Thymus (tissue), 11 donors: ENCODE measurements around the gene HDAC7. TPM values are rescaled to one million over a fixed set of nuclear protein-coding genes. Genes with fewer than 3 reads are reported as not detected.
A peak's percentile ranks its signal among the peaks of the same experiment; 100 is the strongest.
"Not testable (repeated sequence)": the region's sequence is repeated elsewhere in the genome, so short reads cannot be mapped to it uniquely, and the experiment has no call there.

Experiments used
- DNase-seq, 9 donors: peaks; one replicate each; pipeline ENCODE4 v3.0.0-alpha.2; 2013; ENCODE audit warnings: low spot score in 9 of 9, low read depth in 6 of 9, missing footprints in 1 of 9
- H3K27ac ChIP-seq, 2 donors: one replicate each; pipeline ENCODE4 v1.5.1; 2013; ENCODE audit warnings: control low read depth in 1 of 2, low read depth in 1 of 2, low read length in 1 of 2, mild to moderate bottlenecking in 1 of 2, moderate library complexity in 1 of 2
- H3K27me3 ChIP-seq, 2 donors: one replicate each; pipeline ENCODE4 v1.5.1; 2013; ENCODE audit warnings: low read length in 1 of 2; ENCODE audit not compliant: control insufficient read depth in 2 of 2, insufficient read depth in 1 of 2
- H3K36me3 ChIP-seq, 2 donors: one replicate each; pipeline ENCODE4 v1.5.1; 2013; ENCODE audit warnings: low read length in 1 of 2, mild to moderate bottlenecking in 1 of 2, moderate library complexity in 1 of 2; ENCODE audit not compliant: control insufficient read depth in 2 of 2, insufficient read depth in 2 of 2
- H3K4me1 ChIP-seq, 2 donors: one replicate each; pipeline ENCODE4 v1.5.1; 2013; ENCODE audit warnings: low read length in 2 of 2; ENCODE audit not compliant: control insufficient read depth in 2 of 2, insufficient read depth in 2 of 2
- H3K4me3 ChIP-seq, 2 donors: one replicate each; pipeline ENCODE4 v1.5.1; 2013; ENCODE audit warnings: low read length in 2 of 2, control low read depth in 1 of 2, mild to moderate bottlenecking in 1 of 2
- H3K9me3 ChIP-seq, 2 donors: one replicate each; pipeline ENCODE4 v1.5.1; 2013; ENCODE audit warnings: low read length in 1 of 2, mild to moderate bottlenecking in 1 of 2; ENCODE audit not compliant: control insufficient read depth in 2 of 2, insufficient read depth in 1 of 2
- WGBS: extraction: QIAGEN DNeasy Blood & Tissue Kit; methylation state at CpG from one replicate; pipeline ENCODE4 v1.1.7; 2013; 5-methylcytosine and 5-hydroxymethylcytosine counted together
- polyA plus RNA-seq: library from polyadenylated mRNA; stranded (reverse); fragments of 200-250 nt; gene quantifications from one replicate; pipeline ENCODE4 v1.2.3, GENCODE V29; 2013
- total RNA-seq: library from RNA; stranded (reverse); fragments of 120-200 nt; gene quantifications from one replicate; pipeline ENCODE4 v1.2.4, GENCODE V29; 2013
- donor health status: healthy.

HDAC7 gene
- total and polyA plus RNA-seq, 2 donors: 67.7 to 130 TPM

- no peaks in the 10 kb centered on the region for H3K9me3 ChIP-seq
- H3K4me1 ChIP-seq: peaks cover 65 to 94% of the 10 kb centered on the region in 2 donors
- 19% methylated on average over 9 of the region's 9 CpGs for WGBS
- DNase-seq: peak in 1 of 9 donors; percentile 67
- peak overlapping the region; percentile 97 to 99 for H3K27ac ChIP-seq
- H3K4me3 ChIP-seq: peak overlapping the region; percentile 69 to 72
- H3K27me3 ChIP-seq: no peaks in the 10 kb centered on the region
- peaks cover 24 to 71% of the 10 kb centered on the region in 2 donors for H3K36me3 ChIP-seq
Measured at GRCh38 chr12:47813511-47814196, 6.0 kb downstream of the HDAC7 start.

- peaks cover 70 to 97% of the 10 kb centered on the region in 2 donors for H3K4me1 ChIP-seq
- H3K27ac ChIP-seq: peak overlapping the region; percentile 97 to 99
- under 1% methylated on average over 37 of the region's 37 CpGs for WGBS
- no peaks in the 10 kb centered on the region for H3K27me3 ChIP-seq
- H3K36me3 ChIP-seq: peaks cover 18 to 69% of the 10 kb centered on the region in 2 donors
- peak in 7 of 9 donors; percentile 86 to 97 (median 92) for DNase-seq
- no peaks in the 10 kb centered on the region for H3K9me3 ChIP-seq
- H3K4me3 ChIP-seq: peak overlapping the region; percentile 69 to 72
Measured at GRCh38 chr12:47812797-47813510, 6.7 kb downstream of the HDAC7 start.

- peaks cover 20 to 68% of the 10 kb centered on the region in 2 donors for H3K36me3 ChIP-seq
- DNase-seq: no peak
- no peaks in the 10 kb centered on the region for H3K9me3 ChIP-seq
- H3K27me3 ChIP-seq: no peaks in the 10 kb centered on the region
- peaks cover 78 to 97% of the 10 kb centered on the region in 2 donors for H3K4me1 ChIP-seq
- H3K27ac ChIP-seq: peak overlapping the region; percentile 46 to 97
- H3K4me3 ChIP-seq: peak overlapping the region; percentile 69 to 72
- WGBS: 90% methylated on average over 14 of the region's 14 CpGs
Measured at GRCh38 chr12:47811581-47812484, 7.9 kb downstream of the HDAC7 start.

GRCh38 chr12:47811072-47811396 lies 8.7 kb downstream of the HDAC7 start:
- peak overlapping the region; percentile 25 to 72 for H3K4me3 ChIP-seq
- WGBS: 70% methylated on average over 2 of the region's 2 CpGs

GRCh38 chr12:47809518-47809917 lies 10.2 kb downstream of the HDAC7 start:
- peak overlapping the region; percentile 36 to 97 for H3K27ac ChIP-seq
- DNase-seq, H3K27me3 ChIP-seq, H3K4me3 ChIP-seq, H3K9me3 ChIP-seq: not testable (repeated sequence)
- peaks cover 81 to 98% of the 10 kb centered on the region in 2 donors for H3K4me1 ChIP-seq
- 93% methylated on average over 9 of the region's 9 CpGs for WGBS
- H3K36me3 ChIP-seq: peaks cover 33 to 76% of the 10 kb centered on the region in 2 donors

More at GRCh38 chr12:47811072-47811396, 8.7 kb downstream of the HDAC7 start:
- no peaks in the 10 kb centered on the region for H3K9me3 ChIP-seq
- no peak for DNase-seq
- peak overlapping the region; percentile 86 to 97 for H3K27ac ChIP-seq
- H3K27me3 ChIP-seq: no peaks in the 10 kb centered on the region
- peaks cover 23 to 70% of the 10 kb centered on the region in 2 donors for H3K36me3 ChIP-seq
- peaks cover 78 to 98% of the 10 kb centered on the region in 2 donors for H3K4me1 ChIP-seq

GRCh38 chr12:47808574-47809365 lies 10.9 kb downstream of the HDAC7 start:
- H3K27ac ChIP-seq: peak overlapping the region; percentile 86 to 89
- 39% methylated on average over 9 of the region's 9 CpGs for WGBS
- peaks cover 81 to 98% of the 10 kb centered on the region in 2 donors for H3K4me1 ChIP-seq
- no peaks in the 10 kb centered on the region for H3K27me3 ChIP-seq
- H3K36me3 ChIP-seq: peaks cover 34 to 76% of the 10 kb centered on the region in 2 donors
- no peaks in the 10 kb centered on the region for H3K9me3 ChIP-seq
- peak overlapping the region; percentile 32 to 34 for H3K4me3 ChIP-seq
- peak in 1 of 9 donors; percentile 59 for DNase-seq

GRCh38 chr12:47808050-47808449 lies 11.7 kb downstream of the HDAC7 start:
- peak overlapping the region; percentile 32 to 34 for H3K4me3 ChIP-seq
- WGBS: 1% methylated on average over 9 of the region's 9 CpGs
- H3K4me1 ChIP-seq: peaks cover 84 to 98% of the 10 kb centered on the region in 2 donors
- DNase-seq: peak in 3 of 9 donors; percentile 79 to 88 (median 80)
- H3K27ac ChIP-seq: peak overlapping the region; percentile 86 to 89
- peaks cover 41 to 77% of the 10 kb centered on the region in 2 donors for H3K36me3 ChIP-seq
- no peaks in the 10 kb centered on the region for H3K9me3 ChIP-seq
- no peaks in the 10 kb centered on the region for H3K27me3 ChIP-seq

GRCh38 chr12:47807338-47807737 lies 12.4 kb downstream of the HDAC7 start:
- Histone ChIP-seq H3K4me3 (peak overlapping the region in 1 of 2 donors; percentile 32), H3K27ac (peak overlapping the region; percentile 86 to 89), H3K9me3 (no peaks in the 10 kb centered on the region), H3K36me3 (peaks cover 48 to 80% of the 10 kb centered on the region in 2 donors), H3K27me3 (no peaks in the 10 kb centered on the region), H3K4me1 (peaks cover 87 to 100% of the 10 kb centered on the region in 2 donors)
- DNase-seq: no peak
- WGBS: 79% methylated on average over 5 of the region's 5 CpGs
